CD4-positive, alpha-beta T cell treated with Interleukin-6 at 100 ng/mL for 8 hours (primary cell): ENCODE data around the gene JAKMIP3.
"Not testable (repeated sequence)": the region's sequence is repeated elsewhere in the genome, so short reads cannot be mapped to it uniquely, and the experiment has no call there.

Source experiments
- DNase-seq: peaks from one replicate; pipeline ENCODE4 v3.0.0-alpha.2; 2020; ENCODE audit warnings: mixed read lengths, low spot score

Gene JAKMIP3

GRCh38 chr10:132066186-132066585 lies 440 bp downstream of the JAKMIP3 start:
- no peak for DNase-seq

- DNase-seq, result no peak
Measured at GRCh38 chr10:132066812-132067211, 1.1 kb downstream of the JAKMIP3 start.

- no peak for DNase-seq
Measured at GRCh38 chr10:132068431-132069121, 2.8 kb downstream of the JAKMIP3 start.

- DNase-seq, result no peak
Measured at GRCh38 chr10:132069122-132069848, 3.5 kb downstream of the JAKMIP3 start.

DNA sequence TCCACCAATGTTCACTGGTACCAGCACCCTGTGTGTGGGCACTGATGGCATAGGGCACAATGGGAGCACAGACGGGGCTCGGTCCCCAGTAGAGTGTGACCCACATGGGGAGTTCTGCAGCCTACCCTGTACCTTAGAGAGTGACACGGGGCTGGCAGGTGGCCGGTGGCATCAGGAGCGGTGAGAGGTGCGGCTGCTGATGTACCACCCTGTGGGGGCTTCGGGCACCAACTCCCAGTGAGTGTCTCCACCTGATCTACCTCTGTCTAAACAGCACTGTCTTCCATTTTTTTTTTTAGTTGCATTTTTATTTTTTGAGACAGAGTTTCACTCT lies 4.1 kb downstream of the JAKMIP3 start:
- no peak for DNase-seq

GRCh38 chr10:132070724-132071123 lies 5.0 kb downstream of the JAKMIP3 start:
- no peak for DNase-seq

- DNase-seq, result no peak
Measured at GRCh38 chr10:132071667-132072066, 5.9 kb downstream of the JAKMIP3 start.

- no peak for DNase-seq
Measured at GRCh38 chr10:132075909-132076577, 10.3 kb downstream of the JAKMIP3 start.

DNA sequence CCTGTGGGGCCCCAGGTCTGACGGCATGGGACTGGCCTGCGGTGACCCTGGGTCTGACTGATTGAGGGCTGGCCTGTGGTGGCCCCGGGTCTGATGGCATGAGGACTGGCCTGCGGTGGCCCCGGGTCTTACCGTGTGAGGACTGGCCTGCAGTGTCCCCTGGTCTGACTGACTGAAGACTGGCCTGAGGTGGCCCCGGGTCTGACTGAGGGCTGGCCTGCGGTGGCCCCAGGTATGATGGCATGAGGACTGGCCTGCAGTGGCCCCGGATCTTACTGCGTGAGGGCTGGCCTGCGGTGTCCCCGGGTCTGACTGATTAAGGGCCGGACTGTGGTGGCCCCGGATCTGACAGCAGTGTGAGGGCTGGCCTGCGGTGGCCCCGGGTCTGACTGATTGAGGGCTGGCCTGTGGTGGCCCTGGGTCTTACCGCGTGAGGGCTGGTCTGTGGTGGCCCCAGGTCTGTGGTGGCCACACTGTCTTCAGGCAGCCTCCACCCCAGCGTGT lies 10.9 kb downstream of the JAKMIP3 start:
- DNase-seq, result no peak

- DNase-seq, result no peak
Measured at GRCh38 chr10:132077091-132077490, 11.3 kb downstream of the JAKMIP3 start.

- no peak for DNase-seq
Measured at GRCh38 chr10:132078746-132079345, 13.1 kb downstream of the JAKMIP3 start.

DNA sequence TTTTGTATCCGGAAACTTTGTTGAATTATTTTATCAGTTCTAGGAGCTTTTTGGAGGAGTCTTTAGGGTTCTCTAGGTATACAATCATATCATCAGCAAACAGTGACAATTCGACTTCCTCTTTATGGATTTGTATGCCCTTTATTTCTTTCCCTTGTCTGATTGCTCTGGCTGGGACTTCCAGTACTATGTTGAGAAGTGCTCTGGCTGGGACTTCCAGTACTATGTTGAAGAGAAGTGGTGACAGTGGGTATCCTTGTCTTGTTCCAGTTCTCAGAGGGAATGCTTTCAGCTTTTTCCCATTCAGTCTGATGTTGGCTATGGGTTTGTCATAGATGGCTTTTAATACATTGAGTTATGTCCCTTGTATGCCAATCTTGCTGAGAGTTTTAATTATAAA lies 18.6 kb downstream of the JAKMIP3 start:
- not testable (repeated sequence) for DNase-seq

DNA sequence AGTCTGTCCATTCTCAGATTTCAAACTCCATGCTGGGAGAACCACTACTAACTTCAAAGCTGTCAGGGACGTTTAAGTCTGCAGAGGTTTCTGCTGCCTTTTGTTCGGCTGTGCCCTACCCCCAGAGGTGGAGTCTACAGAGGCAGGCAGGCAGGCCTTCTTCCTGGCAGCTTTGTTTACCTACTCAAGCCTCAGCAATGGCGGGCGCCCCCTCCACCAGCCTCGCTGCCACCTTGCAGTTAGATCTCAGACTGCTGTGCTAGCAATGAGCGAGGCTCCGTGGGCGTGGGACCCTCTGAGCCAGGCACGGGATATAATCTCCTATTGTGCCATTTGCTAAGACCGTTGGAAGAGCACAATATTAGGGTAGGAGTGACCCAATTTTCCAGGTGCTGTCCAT lies 27.5 kb downstream of the JAKMIP3 start:
- not testable (repeated sequence) for DNase-seq

GRCh38 chr10:132094581-132095234 lies 29.0 kb downstream of the JAKMIP3 start:
- DNase-seq, result no peak

- no peak for DNase-seq
Measured at GRCh38 chr10:132095403-132096113, 29.8 kb downstream of the JAKMIP3 start.

DNA sequence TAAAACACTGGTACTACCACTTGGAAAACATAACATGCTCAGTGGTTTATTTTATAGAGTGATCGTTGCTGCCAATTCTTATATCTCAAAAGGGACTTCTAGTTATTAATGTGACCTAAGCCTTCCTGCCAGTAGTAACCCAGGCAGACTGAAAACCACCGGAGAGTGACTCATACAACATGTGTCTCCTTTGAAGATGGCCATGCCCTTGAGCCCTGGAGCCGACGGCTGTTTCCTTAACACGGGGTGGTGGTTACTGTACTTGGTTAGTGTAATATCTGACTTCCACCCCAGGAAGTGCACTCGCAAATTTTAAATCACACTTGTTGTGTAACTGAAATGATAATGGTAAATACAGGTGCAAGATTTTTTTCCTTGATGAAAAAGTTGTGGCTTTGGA lies 30.5 kb downstream of the JAKMIP3 start:
- no peak for DNase-seq

GRCh38 chr10:132096863-132097478 lies 31.2 kb downstream of the JAKMIP3 start:
- DNase-seq, result no peak

GRCh38 chr10:132097609-132098377 lies 32.0 kb downstream of the JAKMIP3 start:
- no peak for DNase-seq

DNA sequence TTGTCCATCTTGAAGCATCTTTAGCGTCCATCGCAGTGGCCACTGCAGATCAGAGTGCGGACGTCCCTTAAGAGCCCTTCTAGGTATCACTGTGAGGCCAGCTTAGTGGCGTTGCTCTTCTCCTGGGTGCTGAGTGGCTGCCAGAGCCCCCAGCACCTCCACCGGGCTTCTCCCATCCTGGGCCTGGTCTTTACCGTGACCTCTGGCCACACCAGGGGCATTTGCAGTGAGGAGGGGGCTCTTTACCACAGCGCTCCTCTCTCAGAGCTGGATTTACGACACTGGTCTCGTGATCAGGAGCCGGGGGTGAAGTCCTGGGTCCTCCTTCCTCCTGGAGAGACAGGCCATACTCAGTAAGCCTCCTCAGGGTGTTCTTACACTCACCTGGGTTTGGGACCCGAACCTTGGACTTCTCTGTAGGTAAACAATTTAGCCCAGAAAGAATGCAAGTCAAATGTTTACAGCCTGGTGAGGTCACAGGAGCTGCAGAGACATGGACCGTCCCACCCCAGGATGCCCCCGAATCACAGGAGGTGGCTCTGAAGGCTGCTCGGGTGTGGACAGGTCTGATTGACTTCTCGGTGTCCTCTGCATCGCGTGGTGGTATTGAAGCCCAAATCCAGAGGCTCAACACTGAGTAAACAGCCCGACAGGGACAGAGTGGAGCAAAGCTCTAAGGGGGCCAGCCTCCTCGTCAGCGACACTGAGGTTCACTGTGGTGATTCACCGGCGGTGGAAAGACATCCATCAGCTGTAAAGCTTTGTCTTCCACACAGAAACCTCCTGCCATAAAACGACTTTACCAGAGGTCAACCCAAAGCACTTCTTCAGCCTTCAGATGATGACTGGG lies 33.0 kb downstream of the JAKMIP3 start:
- no peak for DNase-seq
